KMS-11 (cell line): ENCODE measurements around the gene ANKIB1.

Source experiments
- H2AFZ ChIP-seq: fragments of 200-600 bp; sonication (generic); 2 replicates; pipeline ENCODE4 v1.6.1; 2016; ENCODE audit warnings: antibody characterized with exemption, mixed run types, low read depth
- H3K27ac ChIP-seq: fragments of 200-600 bp; sonication (generic); 2 replicates; pipeline ENCODE4 v1.6.1; 2016; ENCODE audit warnings: mild to moderate bottlenecking, mixed run types
- H3K27me3 ChIP-seq: fragments of 200-600 bp; sonication (generic); 2 replicates; pipeline ENCODE4 v1.6.1; 2017; ENCODE audit warnings: mild to moderate bottlenecking, low read depth, mixed run types, moderate library complexity; ENCODE audit not compliant: insufficient read depth
- H3K36me3 ChIP-seq: fragments of 200-600 bp; sonication (generic); 2 replicates; pipeline ENCODE4 v1.6.1; 2017; ENCODE audit warnings: mild to moderate bottlenecking, mixed run types; ENCODE audit not compliant: insufficient read depth
- H3K4me1 ChIP-seq: fragments of 200-600 bp; sonication (generic); 2 replicates; pipeline ENCODE4 v1.6.1; 2016; ENCODE audit warnings: mild to moderate bottlenecking, low read depth, mixed run types; ENCODE audit not compliant: poor library complexity, severe bottlenecking
- H3K4me2 ChIP-seq: fragments of 200-600 bp; sonication (generic); 2 replicates; pipeline ENCODE4 v1.7.0; 2016; ENCODE audit warnings: mild to moderate bottlenecking, mixed run types
- H3K4me3 ChIP-seq: fragments of 200-600 bp; sonication (generic); IDR thresholded peaks from 2 replicates; pipeline ENCODE4 v1.6.1; 2017; ENCODE audit warnings: low read depth, low read length, mixed read lengths; ENCODE audit not compliant: insufficient read depth
- H3K79me2 ChIP-seq: fragments of 200-600 bp; sonication (generic); 2 replicates; pipeline ENCODE4 v1.6.1; 2016; ENCODE audit warnings: low read depth, mixed run types; ENCODE audit not compliant: insufficient read depth
- H3K9ac ChIP-seq: fragments of 200-600 bp; sonication (generic); 2 replicates; pipeline ENCODE4 v1.6.1; 2016; ENCODE audit warnings: mild to moderate bottlenecking, mixed run types
- H4K20me1 ChIP-seq: fragments of 200-600 bp; sonication (generic); 2 replicates; pipeline ENCODE4 v1.6.1; 2016; ENCODE audit warnings: mild to moderate bottlenecking, mixed run types; ENCODE audit not compliant: insufficient read depth
- TF ChIP-seq, protein P1 (sequence below): fragments of 200-600 bp; sonication (generic); conservative IDR thresholded peaks from 2 replicates; pipeline ENCODE4 v1.6.1; 2017; ENCODE audit warnings: low read depth, mild to moderate bottlenecking, antibody characterized with exemption, low read length, moderate library complexity, mixed read lengths

The ANKIB1 gene

GRCh38 chr7:92421676-92422435, 176.1 kb downstream of the ANKIB1 start:
- Histone ChIP-seq H3K27ac (no peak overlapping the region), H3K27me3 (no peaks in the 10 kb centered on the region), H3K4me3 (no peak overlapping the region), H3K4me2 (no peak overlapping the region), H2AFZ (no peak overlapping the region), H3K9ac (no peak overlapping the region), H3K4me1 (peaks cover 10% of the 10 kb centered on the region), H4K20me1 (no peaks in the 10 kb centered on the region), H3K36me3 (no peaks in the 10 kb centered on the region), H3K79me2 (no peaks in the 10 kb centered on the region)
- TF ChIP-seq, protein P1, sequence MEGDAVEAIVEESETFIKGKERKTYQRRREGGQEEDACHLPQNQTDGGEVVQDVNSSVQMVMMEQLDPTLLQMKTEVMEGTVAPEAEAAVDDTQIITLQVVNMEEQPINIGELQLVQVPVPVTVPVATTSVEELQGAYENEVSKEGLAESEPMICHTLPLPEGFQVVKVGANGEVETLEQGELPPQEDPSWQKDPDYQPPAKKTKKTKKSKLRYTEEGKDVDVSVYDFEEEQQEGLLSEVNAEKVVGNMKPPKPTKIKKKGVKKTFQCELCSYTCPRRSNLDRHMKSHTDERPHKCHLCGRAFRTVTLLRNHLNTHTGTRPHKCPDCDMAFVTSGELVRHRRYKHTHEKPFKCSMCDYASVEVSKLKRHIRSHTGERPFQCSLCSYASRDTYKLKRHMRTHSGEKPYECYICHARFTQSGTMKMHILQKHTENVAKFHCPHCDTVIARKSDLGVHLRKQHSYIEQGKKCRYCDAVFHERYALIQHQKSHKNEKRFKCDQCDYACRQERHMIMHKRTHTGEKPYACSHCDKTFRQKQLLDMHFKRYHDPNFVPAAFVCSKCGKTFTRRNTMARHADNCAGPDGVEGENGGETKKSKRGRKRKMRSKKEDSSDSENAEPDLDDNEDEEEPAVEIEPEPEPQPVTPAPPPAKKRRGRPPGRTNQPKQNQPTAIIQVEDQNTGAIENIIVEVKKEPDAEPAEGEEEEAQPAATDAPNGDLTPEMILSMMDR: no peak

GRCh38 chr7:92422926-92423325, 177.2 kb downstream of the ANKIB1 start:
- H3K4me3 ChIP-seq: no peak overlapping the region

GRCh38 chr7:92423710-92424131, 177.9 kb downstream of the ANKIB1 start:
- H3K9ac ChIP-seq: no peak overlapping the region

More at GRCh38 chr7:92422926-92423325, 177.2 kb downstream of the ANKIB1 start:
- H3K36me3 ChIP-seq: no peaks in the 10 kb centered on the region
- no peak overlapping the region for H3K9ac ChIP-seq
- TF ChIP-seq, protein P1: no peak
- peaks cover 10% of the 10 kb centered on the region for H3K4me1 ChIP-seq
- no peak overlapping the region for H3K4me2 ChIP-seq
- H3K79me2 ChIP-seq: no peaks in the 10 kb centered on the region
- H3K27me3 ChIP-seq: no peaks in the 10 kb centered on the region
- no peak overlapping the region; the same call in 1 of the 2 replicates for H2AFZ ChIP-seq
- no peaks in the 10 kb centered on the region for H4K20me1 ChIP-seq
- H3K27ac ChIP-seq: no peak overlapping the region

DNA sequence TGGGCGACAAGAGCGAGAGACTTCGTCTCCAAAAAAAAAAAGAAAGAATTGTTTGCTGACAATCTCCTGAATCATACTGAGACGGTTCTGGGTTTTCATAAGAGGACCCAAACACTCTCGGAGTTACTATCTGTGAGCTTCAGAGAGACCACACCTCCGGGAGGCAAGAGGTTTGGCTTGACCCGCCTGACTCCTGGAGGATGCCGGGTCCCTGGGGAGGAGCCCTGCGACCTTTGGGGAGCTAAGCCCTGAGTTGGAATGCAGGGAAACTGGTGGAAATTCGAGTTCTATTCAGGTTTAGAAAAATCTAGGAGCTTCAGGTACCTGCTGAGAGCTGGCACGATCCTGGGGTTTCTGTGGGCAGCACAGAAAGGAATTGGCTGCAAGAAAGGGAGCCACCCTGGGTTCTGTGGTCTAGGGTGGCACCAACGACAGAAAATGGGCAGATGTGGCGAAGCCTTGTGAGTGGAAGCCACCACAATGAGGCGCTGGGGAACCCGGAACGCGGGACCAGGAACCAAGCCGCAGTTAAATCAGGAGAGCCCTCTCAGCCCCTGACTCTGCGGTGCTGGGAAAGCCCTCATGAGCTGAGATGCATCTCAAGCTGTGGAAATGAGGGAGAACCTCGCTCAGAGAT, 179.7 kb downstream of the ANKIB1 start:
- Histone ChIP-seq H4K20me1 (no peaks in the 10 kb centered on the region), H3K4me3 (no peak overlapping the region), H3K9ac (no peak overlapping the region), H3K27ac (no peak overlapping the region), H3K27me3 (no peaks in the 10 kb centered on the region), H2AFZ (peak overlapping the region; percentile 91; the same call in 1 of the 2 replicates), H3K79me2 (no peaks in the 10 kb centered on the region), H3K36me3 (no peaks in the 10 kb centered on the region), H3K4me1 (peaks cover 10% of the 10 kb centered on the region), H3K4me2 (no peak overlapping the region)
- TF ChIP-seq, protein P1: no peak

More at GRCh38 chr7:92423710-92424131, 177.9 kb downstream of the ANKIB1 start:
- Histone ChIP-seq H3K27ac (no peak overlapping the region), H3K4me2 (peak overlapping the region; percentile 74; the same call in 1 of the 2 replicates), H4K20me1 (no peaks in the 10 kb centered on the region), H3K4me1 (peaks cover 10% of the 10 kb centered on the region), H3K4me3 (no peak overlapping the region), H3K79me2 (no peaks in the 10 kb centered on the region), H3K27me3 (no peaks in the 10 kb centered on the region), H3K36me3 (no peaks in the 10 kb centered on the region), H2AFZ (peak overlapping the region; percentile 91)
- TF ChIP-seq, protein P1: no peak
